Measurements from ENCODE around the gene NTNG2. TPM values are rescaled to one million over a fixed set of nuclear protein-coding genes. Genes with fewer than 3 reads are reported as not detected.

NTNG2 gene
- polyA plus RNA-seq, 1 donor from 2014 or later, result 0.43 TPM

GRCh38 chr9:132193227-132194124 is 31.6 kb downstream of the NTNG2 start:
- Histone ChIP-seq H4K20me1 (ENCODE audit: insufficient read depth) (no peaks in the 10 kb centered on the region), H3K27ac (ENCODE audit: low read length) (no peak overlapping the region), H2AFZ (ENCODE audit: low read depth, low read length) (no peak overlapping the region), H3K4me2 (ENCODE audit: low read length) (no peak overlapping the region), H3K9ac (ENCODE audit: low read length) (no peak overlapping the region), H3K79me2 (replicated peaks; ENCODE audit: insufficient read depth, low read length) (no peaks in the 10 kb centered on the region), H3F3A (ENCODE audit: insufficient read depth, low read length, poor library complexity, severe bottlenecking) (no peaks in the 10 kb centered on the region), H3K9me3 (ENCODE audit: low read length) (no peaks in the 10 kb centered on the region), H3K9me2 (ENCODE audit: insufficient read depth, low read length) (no peaks in the 10 kb centered on the region), H3K36me3 (ENCODE audit: insufficient read depth, low read length) (no peaks in the 10 kb centered on the region), H3K27me3 (ENCODE audit: insufficient read depth, low read depth, low read length) (no peaks in the 10 kb centered on the region), H3K4me3 (ENCODE audit: low read length) (no peak overlapping the region)
- TF ChIP-seq SMC3 (conservative IDR thresholded peaks at IDR 0.05; ENCODE audit: poor library complexity), result no peak
- no peak for TF ChIP-seq EZH2 (IDR thresholded peaks at IDR 0.05; ENCODE audit: borderline replicate concordance, insufficient read depth, low read length, poor library complexity, severe bottlenecking)
- no peak for TF ChIP-seq POLR2AphosphoS5 (IDR thresholded peaks at IDR 0.05)
- TF ChIP-seq MXI1 (conservative IDR thresholded peaks at IDR 0.05; ENCODE audit: poor library complexity, severe bottlenecking), result no peak
- no peak for TF ChIP-seq CTCF (IDR thresholded peaks at IDR 0.05; ENCODE audit: poor library complexity, severe bottlenecking)
- no peak for TF ChIP-seq TAF1 (IDR thresholded peaks at IDR 0.05; ENCODE audit: low read depth)
- no peak for TF ChIP-seq EP300 (conservative IDR thresholded peaks at IDR 0.05; ENCODE audit: poor library complexity, severe bottlenecking)
- TF ChIP-seq RAD21 (conservative IDR thresholded peaks at IDR 0.05), result no peak
- no peak for TF ChIP-seq REST (IDR thresholded peaks at IDR 0.05; ENCODE audit: borderline replicate concordance)

- H3K9me2 ChIP-seq (ENCODE audit: insufficient read depth, low read length), result no peaks in the 10 kb centered on the region
Observed at GRCh38 chr9:132194508-132194907, 32.6 kb downstream of the NTNG2 start.

More at GRCh38 chr9:132194508-132194907, 32.6 kb downstream of the NTNG2 start:
- Histone ChIP-seq H3K9me3 (ENCODE audit: low read length) (no peaks in the 10 kb centered on the region), H3K4me3 (ENCODE audit: low read length) (no peak overlapping the region), H3K27me3 (ENCODE audit: insufficient read depth, low read depth, low read length) (no peaks in the 10 kb centered on the region), H3K79me2 (replicated peaks; ENCODE audit: insufficient read depth, low read length) (no peaks in the 10 kb centered on the region), H3K27ac (ENCODE audit: low read length) (no peak overlapping the region), H3K4me2 (ENCODE audit: low read length) (no peak overlapping the region), H3F3A (ENCODE audit: insufficient read depth, low read length, poor library complexity, severe bottlenecking) (no peaks in the 10 kb centered on the region), H4K20me1 (ENCODE audit: insufficient read depth) (no peaks in the 10 kb centered on the region), H2AFZ (ENCODE audit: low read depth, low read length) (no peak overlapping the region), H3K9ac (ENCODE audit: low read length) (no peak overlapping the region), H3K36me3 (ENCODE audit: insufficient read depth, low read length) (no peaks in the 10 kb centered on the region)
- no peak for TF ChIP-seq POLR2AphosphoS5 (IDR thresholded peaks at IDR 0.05)
- no peak for TF ChIP-seq CTCF (IDR thresholded peaks at IDR 0.05; ENCODE audit: poor library complexity, severe bottlenecking)
- TF ChIP-seq TAF1 (IDR thresholded peaks at IDR 0.05; ENCODE audit: low read depth), result no peak
- no peak for TF ChIP-seq SMC3 (conservative IDR thresholded peaks at IDR 0.05; ENCODE audit: poor library complexity)
- TF ChIP-seq RAD21 (conservative IDR thresholded peaks at IDR 0.05), result no peak
- TF ChIP-seq MXI1 (conservative IDR thresholded peaks at IDR 0.05; ENCODE audit: poor library complexity, severe bottlenecking), result no peak
- TF ChIP-seq EP300 (conservative IDR thresholded peaks at IDR 0.05; ENCODE audit: poor library complexity, severe bottlenecking), result no peak
- TF ChIP-seq EZH2 (IDR thresholded peaks at IDR 0.05; ENCODE audit: borderline replicate concordance, insufficient read depth, low read length, poor library complexity, severe bottlenecking), result no peak
- no peak for TF ChIP-seq REST (IDR thresholded peaks at IDR 0.05; ENCODE audit: borderline replicate concordance)

All from neural cell (in vitro differentiated cells).